ENCODE results near the gene TTC19. TPM values are rescaled to one million over a fixed set of nuclear protein-coding genes. Genes with fewer than 3 reads are reported as not detected.
"Not testable (repeated sequence)": the region's sequence is repeated elsewhere in the genome, so short reads cannot be mapped to it uniquely, and the experiment has no call there.

The TTC19 gene
- polyA plus RNA-seq, 1 donor from 2014 or later: 30.6 TPM

- peaks cover 14% of the 10 kb centered on the region for H3K36me3 Mint-ChIP-seq
- H3K4me1 Mint-ChIP-seq: peaks cover 3 to 12% (median 7%) of the 10 kb centered on the region in 3 donors
- no peaks in the 10 kb centered on the region for H3K27me3 Mint-ChIP-seq
- no peaks in the 10 kb centered on the region for H3K9me3 Mint-ChIP-seq
- H3K4me3 Mint-ChIP-seq: no peak overlapping the region
- H3K27ac Mint-ChIP-seq: peak overlapping the region in 2 of 3 donors; percentile 24 to 36
Observed at GRCh38 chr17:16033729-16034349, 34.2 kb downstream of the TTC19 start.

DNA sequence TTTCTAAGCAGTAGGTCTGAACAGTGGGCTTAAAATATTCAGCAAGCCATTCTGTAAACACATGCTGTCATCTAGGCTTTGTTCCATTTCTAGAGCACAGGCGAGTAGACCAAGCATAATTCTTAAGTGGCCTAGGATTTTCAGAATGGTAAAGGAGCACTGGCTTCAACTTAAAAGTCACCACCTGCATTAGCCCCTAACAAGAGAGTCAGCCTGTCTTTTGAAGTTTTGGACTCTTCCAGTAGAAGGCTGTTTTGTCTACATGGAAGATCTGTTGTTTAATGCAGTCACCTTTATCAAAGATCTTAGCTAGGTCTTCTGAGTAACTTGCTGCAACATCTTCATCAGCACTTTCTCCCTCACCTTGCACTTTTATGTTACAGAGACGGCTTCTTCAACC lies 36.6 kb downstream of the TTC19 start:
- Mint-ChIP-seq H3K27me3 (no peaks in the 10 kb centered on the region), H3K4me3 (no peak overlapping the region), H3K27ac (peak overlapping the region in 2 of 3 donors; percentile 42 to 46), H3K36me3 (peaks cover 16% of the 10 kb centered on the region), H3K9me3 (no peaks in the 10 kb centered on the region), H3K4me1 (peaks cover 3 to 12% (median 7%) of the 10 kb centered on the region in 3 donors)

- Mint-ChIP-seq H3K9me3 (no peaks in the 10 kb centered on the region), H3K27me3 (no peaks in the 10 kb centered on the region), H3K27ac (peak overlapping the region in 2 of 3 donors; percentile 6 to 22), H3K4me1 (peaks cover 3 to 12% (median 7%) of the 10 kb centered on the region in 3 donors), H3K4me3 (no peak overlapping the region), H3K36me3 (peaks cover 13% of the 10 kb centered on the region)
Observed at GRCh38 chr17:16037636-16038035, 38.0 kb downstream of the TTC19 start.

GRCh38 chr17:16040710-16041251 lies 41.2 kb downstream of the TTC19 start:
- peaks cover 11% of the 10 kb centered on the region for H3K36me3 Mint-ChIP-seq
- no peak overlapping the region for H3K4me3 Mint-ChIP-seq
- H3K4me1 Mint-ChIP-seq: peaks cover 2 to 5% (median 4%) of the 10 kb centered on the region in 3 donors
- H3K27ac Mint-ChIP-seq: no peak overlapping the region
- no peaks in the 10 kb centered on the region for H3K27me3 Mint-ChIP-seq
- H3K9me3 Mint-ChIP-seq: no peaks in the 10 kb centered on the region

GRCh38 chr17:16044487-16044886 lies 44.9 kb downstream of the TTC19 start:
- Mint-ChIP-seq H3K36me3 (peaks cover 8% of the 10 kb centered on the region), H3K4me1 (peaks cover 0 to 4% (median 2%) of the 10 kb centered on the region in 3 donors), H3K27ac (peak overlapping the region in 1 of 3 donors; percentile 71), H3K4me3 (peak overlapping the region in 1 of 4 donors; percentile 7), H3K27me3 (no peaks in the 10 kb centered on the region), H3K9me3 (no peaks in the 10 kb centered on the region)

DNA sequence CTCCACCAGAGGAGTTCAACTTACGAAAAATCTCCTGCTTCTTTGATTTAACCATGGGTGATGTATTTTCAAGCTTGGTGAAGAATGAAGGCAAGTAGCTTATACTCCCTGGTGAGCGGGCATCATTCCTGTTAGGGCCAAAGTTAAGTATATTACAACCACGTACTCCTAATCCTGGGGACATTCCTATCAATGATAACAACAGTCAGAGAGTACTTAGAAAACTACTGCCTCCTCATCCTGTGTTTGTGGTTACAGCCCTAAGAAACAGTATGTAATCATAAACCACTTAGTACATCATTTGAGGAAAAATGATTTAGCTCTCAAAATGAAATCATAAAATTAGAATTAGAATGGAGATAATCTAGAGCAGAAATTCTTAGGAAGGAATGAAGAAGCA lies 47.3 kb downstream of the TTC19 start:
- Mint-ChIP-seq H3K27me3 (no peaks in the 10 kb centered on the region), H3K9me3 (no peaks in the 10 kb centered on the region), H3K4me1 (peaks cover 0 to 4% (median 2%) of the 10 kb centered on the region in 3 donors), H3K4me3 (no peak overlapping the region), H3K27ac (no peak overlapping the region), H3K36me3 (peaks cover 6% of the 10 kb centered on the region)

DNA sequence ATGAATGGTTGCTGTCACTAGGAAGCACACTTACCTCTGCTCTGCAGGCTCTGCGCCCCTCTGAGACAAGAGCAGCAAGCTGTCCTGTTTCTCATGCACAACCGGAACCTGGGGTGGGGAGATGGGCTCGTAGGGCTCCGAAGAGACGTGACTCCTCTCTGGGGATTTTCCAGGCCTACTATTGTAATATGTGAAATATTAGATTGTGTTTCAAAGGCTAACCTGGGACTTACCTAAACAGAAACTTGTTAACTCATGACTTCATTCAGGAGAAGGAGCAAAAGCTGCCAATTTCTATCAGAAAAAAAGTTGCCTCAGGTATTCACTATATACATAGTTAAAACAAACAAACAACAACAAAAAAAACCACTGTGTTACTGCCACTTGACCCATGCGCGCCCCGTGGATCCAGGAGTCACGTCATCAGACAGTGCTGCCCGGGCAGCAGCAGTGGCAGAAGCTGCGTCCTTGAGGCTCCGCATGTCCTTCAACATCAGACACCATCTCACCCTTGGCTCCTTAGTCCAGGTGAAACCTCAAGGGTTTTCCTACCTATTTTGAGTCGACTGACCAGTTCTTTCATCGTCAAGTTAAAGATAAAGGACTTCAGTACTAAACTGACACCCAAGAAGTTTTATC lies 49.3 kb downstream of the TTC19 start:
- Mint-ChIP-seq H3K4me3 (peak overlapping the region in 1 of 4 donors; percentile 37), H3K9me3 (no peaks in the 10 kb centered on the region), H3K27ac (no peak overlapping the region), H3K36me3 (peaks cover 13% of the 10 kb centered on the region), H3K27me3 (no peaks in the 10 kb centered on the region), H3K4me1 (peaks cover 2 to 5% (median 2%) of the 10 kb centered on the region in 3 donors)

DNA sequence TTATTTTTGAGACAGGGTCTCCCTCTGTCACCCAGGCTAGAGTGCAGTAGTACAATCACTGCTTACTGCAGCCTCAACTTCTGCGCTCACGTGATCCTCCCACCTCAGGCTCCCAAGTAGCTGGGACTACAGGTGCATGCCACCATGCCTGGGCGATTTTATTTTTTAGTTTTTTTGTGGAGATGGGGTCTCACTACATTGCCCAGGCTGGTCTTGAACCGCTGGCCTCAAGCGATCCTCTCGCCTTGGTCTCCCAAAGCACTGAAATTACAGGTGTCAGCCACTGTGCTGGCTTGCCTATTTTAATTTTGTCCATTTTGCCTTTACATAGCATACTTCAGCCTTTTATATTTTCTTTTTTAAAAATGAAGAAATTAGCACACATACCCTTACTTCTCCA lies 51.2 kb downstream of the TTC19 start:
- Mint-ChIP-seq H3K27ac (peak overlapping the region in 1 of 3 donors; percentile 13), H3K4me1 (peaks cover 2 to 6% (median 5%) of the 10 kb centered on the region in 3 donors), H3K27me3 (no peaks in the 10 kb centered on the region), H3K4me3 (no peak overlapping the region), H3K36me3 (peaks cover 16% of the 10 kb centered on the region), H3K9me3 (peaks cover 0 to 2% (median 0%) of the 10 kb centered on the region in 3 donors)

DNA sequence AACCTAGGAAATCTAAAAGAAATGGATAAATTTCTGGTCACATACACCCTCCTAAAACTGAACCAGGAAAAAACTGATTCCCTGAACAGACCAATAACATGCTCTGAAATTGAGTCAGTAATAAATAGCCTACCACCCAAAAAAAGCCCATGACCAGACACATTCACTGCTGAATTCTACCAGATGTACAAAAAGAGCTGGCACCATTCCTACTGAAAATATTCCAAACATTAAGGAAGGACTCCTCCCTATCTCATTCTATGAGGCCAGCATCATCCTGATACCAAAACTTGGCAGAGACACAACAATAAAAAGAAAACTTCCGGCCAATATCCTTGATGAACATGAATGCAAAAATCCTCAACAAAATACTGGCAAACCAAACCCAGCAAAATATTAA lies 52.9 kb downstream of the TTC19 start:
- peaks cover 0 to 2% (median 0%) of the 10 kb centered on the region in 3 donors for H3K9me3 Mint-ChIP-seq
- peak overlapping the region in 1 of 3 donors; percentile 0 for H3K27ac Mint-ChIP-seq
- peak overlapping the region in 1 of 4 donors; percentile 20 for H3K4me3 Mint-ChIP-seq
- H3K4me1 Mint-ChIP-seq: peaks cover 2 to 6% (median 5%) of the 10 kb centered on the region in 3 donors
- no peaks in the 10 kb centered on the region for H3K27me3 Mint-ChIP-seq
- H3K36me3 Mint-ChIP-seq: peaks cover 13% of the 10 kb centered on the region

- not testable (repeated sequence) for H3K4me1 Mint-ChIP-seq, H3K4me3 Mint-ChIP-seq, H3K9me3 Mint-ChIP-seq, H3K27me3 Mint-ChIP-seq
- Mint-ChIP-seq H3K27ac (peak overlapping the region in 1 of 3 donors; percentile 42), H3K36me3 (peaks cover 13% of the 10 kb centered on the region)
Observed at GRCh38 chr17:16055139-16055538, 55.5 kb downstream of the TTC19 start.

- Mint-ChIP-seq H3K4me1 (no peaks in the 10 kb centered on the region), H3K27ac (no peak overlapping the region), H3K9me3 (no peaks in the 10 kb centered on the region), H3K4me3 (no peak overlapping the region), H3K27me3 (no peaks in the 10 kb centered on the region), H3K36me3 (peaks cover 5% of the 10 kb centered on the region)
Observed at GRCh38 chr17:16061631-16062030, 62.0 kb downstream of the TTC19 start.

- no peaks in the 10 kb centered on the region for H3K4me1 Mint-ChIP-seq
- peaks cover 7% of the 10 kb centered on the region for H3K36me3 Mint-ChIP-seq
- H3K27ac Mint-ChIP-seq: no peak overlapping the region
- H3K9me3 Mint-ChIP-seq: no peaks in the 10 kb centered on the region
- no peak overlapping the region for H3K4me3 Mint-ChIP-seq
- H3K27me3 Mint-ChIP-seq: no peaks in the 10 kb centered on the region
Observed at GRCh38 chr17:16066125-16066524, 66.5 kb downstream of the TTC19 start.

GRCh38 chr17:16068323-16068722 lies 68.7 kb downstream of the TTC19 start:
- Mint-ChIP-seq H3K27me3 (no peaks in the 10 kb centered on the region), H3K4me1 (no peaks in the 10 kb centered on the region), H3K4me3 (no peak overlapping the region), H3K36me3 (peaks cover 8% of the 10 kb centered on the region), H3K9me3 (no peaks in the 10 kb centered on the region), H3K27ac (no peak overlapping the region)

DNA sequence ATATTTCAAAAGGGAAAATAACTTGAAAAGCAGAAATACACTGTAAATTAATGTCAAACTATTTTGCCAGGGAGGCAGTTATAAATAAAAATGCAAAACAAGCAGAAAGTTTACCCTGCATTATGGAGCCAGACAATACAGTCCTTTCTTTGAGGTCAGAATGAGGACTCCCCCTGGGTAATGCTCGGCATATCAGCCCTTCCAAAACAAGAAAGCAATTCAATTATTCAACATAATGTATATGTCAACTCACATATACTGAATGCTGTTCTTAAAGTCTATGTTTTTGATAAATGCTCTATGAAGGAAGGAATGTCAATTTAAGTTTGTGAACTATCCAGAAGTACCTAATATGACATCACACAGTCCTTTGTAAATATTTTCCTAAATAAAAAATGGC lies 72.4 kb downstream of the TTC19 start:
- peaks cover 7% of the 10 kb centered on the region for H3K36me3 Mint-ChIP-seq
- H3K4me1 Mint-ChIP-seq: no peaks in the 10 kb centered on the region
- no peak overlapping the region for H3K4me3 Mint-ChIP-seq
- no peaks in the 10 kb centered on the region for H3K27me3 Mint-ChIP-seq
- H3K9me3 Mint-ChIP-seq: no peaks in the 10 kb centered on the region
- H3K27ac Mint-ChIP-seq: no peak overlapping the region

DNA sequence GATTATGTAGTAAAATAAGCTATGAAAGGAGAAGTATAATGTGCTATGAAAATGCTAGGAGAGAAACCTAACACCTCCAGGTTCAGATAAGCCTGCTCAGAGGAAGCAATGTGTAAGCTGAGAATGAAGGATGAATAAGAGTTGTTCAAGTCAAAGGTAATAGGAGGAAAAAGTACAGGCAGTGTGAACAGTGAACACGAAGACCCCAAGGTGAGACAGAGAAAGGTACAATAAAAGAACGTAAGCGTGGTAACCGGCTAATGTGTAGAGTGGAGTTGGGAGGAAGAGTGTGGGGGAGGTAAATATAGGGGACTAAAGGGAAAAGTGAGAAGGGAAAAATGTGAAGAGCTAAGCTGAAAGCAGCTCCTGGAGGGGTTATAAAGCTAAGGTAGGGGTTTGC lies 74.2 kb downstream of the TTC19 start:
- Mint-ChIP-seq H3K9me3 (no peaks in the 10 kb centered on the region), H3K4me3 (no peak overlapping the region), H3K4me1 (no peaks in the 10 kb centered on the region), H3K27ac (peak overlapping the region in 1 of 3 donors; percentile 31), H3K27me3 (no peaks in the 10 kb centered on the region), H3K36me3 (peaks cover 5% of the 10 kb centered on the region)

Data from IgD-negative memory B cell (primary cell).